ENCODE results near the gene LTBP2. TPM values are rescaled to one million over a fixed set of nuclear protein-coding genes. Genes with fewer than 3 reads are reported as not detected.

Gene LTBP2
- total and polyA plus RNA-seq, 2 of the 8 experiments (the other 6 are each of a cell fraction or from before 2014, with no cell fraction given), result 0.48 to 0.89 TPM

DNA sequence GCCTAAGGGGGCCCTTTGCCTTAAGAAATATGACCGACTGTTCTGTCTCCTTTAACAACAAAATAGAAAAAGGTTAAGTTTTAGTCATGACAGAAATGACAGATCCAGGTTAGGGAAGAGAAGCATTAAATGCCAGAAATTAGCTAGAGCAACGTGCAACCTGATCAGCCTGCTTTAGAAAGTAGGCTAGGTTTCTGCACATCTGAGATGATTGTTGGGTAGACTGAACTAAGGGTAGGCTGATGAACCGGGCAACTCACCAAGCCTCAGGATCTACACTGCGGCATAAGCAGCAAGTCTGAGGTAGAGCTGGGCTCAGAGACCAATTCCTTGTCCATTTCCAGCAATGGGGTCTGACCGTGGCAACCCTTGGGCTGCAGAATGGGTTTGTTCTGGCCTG, 148.3 kb downstream of the LTBP2 start:
- H4K91ac ChIP-seq (replicated peaks; ENCODE audit: insufficient read length, low read length), result no peak overlapping the region
- no peak overlapping the region for H2BK15ac ChIP-seq (ENCODE audit: low read length)
- H3K79me2 ChIP-seq (ENCODE audit: control insufficient read depth in 1 of 2, insufficient read depth in 2 of 2, low read length in 2 of 2), result no peaks in the 10 kb centered on the region
- H2AFZ ChIP-seq (ENCODE audit: low read length), result no peak overlapping the region
- H3K14ac ChIP-seq (ENCODE audit: insufficient read length), result no peak overlapping the region
- FAIRE-seq, result no peak
- H4K8ac ChIP-seq (ENCODE audit: extremely low read depth, insufficient read depth, low read length), result no peak overlapping the region
- H4K20me1 ChIP-seq (replicated peaks in 1 of 2; ENCODE audit: control insufficient read depth in 1 of 2, insufficient read depth in 2 of 2, low read length in 2 of 2), result no peaks in the 10 kb centered on the region
- H3K56ac ChIP-seq (replicated peaks; ENCODE audit: insufficient read length, low read depth, low read length), result no peak overlapping the region
- H4K5ac ChIP-seq (ENCODE audit: insufficient read length, low read depth, low read length), result no peak overlapping the region
- H3K4ac ChIP-seq (replicated peaks; ENCODE audit: insufficient read length, low read depth, low read length), result no peak overlapping the region
- no peaks in the 10 kb centered on the region for H3K36me3 ChIP-seq (ENCODE audit: control insufficient read depth in 2 of 4, insufficient read depth in 4 of 4, low read length in 3 of 4)
- no peak overlapping the region for H2BK20ac ChIP-seq (ENCODE audit: low read length)
- no peak overlapping the region for H2BK5ac ChIP-seq (ENCODE audit: low read depth, low read length)
- no peaks in the 10 kb centered on the region for H3K79me1 ChIP-seq (ENCODE audit: low read depth, low read length)
- TF ChIP-seq, protein P1, sequence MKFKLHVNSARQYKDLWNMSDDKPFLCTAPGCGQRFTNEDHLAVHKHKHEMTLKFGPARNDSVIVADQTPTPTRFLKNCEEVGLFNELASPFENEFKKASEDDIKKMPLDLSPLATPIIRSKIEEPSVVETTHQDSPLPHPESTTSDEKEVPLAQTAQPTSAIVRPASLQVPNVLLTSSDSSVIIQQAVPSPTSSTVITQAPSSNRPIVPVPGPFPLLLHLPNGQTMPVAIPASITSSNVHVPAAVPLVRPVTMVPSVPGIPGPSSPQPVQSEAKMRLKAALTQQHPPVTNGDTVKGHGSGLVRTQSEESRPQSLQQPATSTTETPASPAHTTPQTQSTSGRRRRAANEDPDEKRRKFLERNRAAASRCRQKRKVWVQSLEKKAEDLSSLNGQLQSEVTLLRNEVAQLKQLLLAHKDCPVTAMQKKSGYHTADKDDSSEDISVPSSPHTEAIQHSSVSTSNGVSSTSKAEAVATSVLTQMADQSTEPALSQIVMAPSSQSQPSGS (IDR thresholded peaks at IDR 0.05; ENCODE audit: low read length), result no peak
- no peak for TF ChIP-seq PHF8 (conservative IDR thresholded peaks at IDR 0.05; ENCODE audit: low read depth, low read length)
- no peak for TF ChIP-seq BRCA1 (IDR thresholded peaks at IDR 0.05; ENCODE audit: low read depth, low read length)
- no peak for TF ChIP-seq RBBP5 (IDR thresholded peaks at IDR 0.05; ENCODE audit: borderline replicate concordance, low read depth, low read length)
- no peak for TF ChIP-seq RNF2 (IDR thresholded peaks at IDR 0.05; ENCODE audit: borderline replicate concordance, low read depth, low read length, missing control alignments, poor library complexity, severe bottlenecking)
- ChIA-PET POLR2A (ENCODE audit: partially characterized antibody) (interaction anchor here (0.6 to 1.3 kb wide), 6 partner anchors 13 to 114 kb away, joined by 3 to 4 read pairs (median 3); no protein-coding TSS in a partner anchor), CTCF (ENCODE audit: partially characterized antibody) (interaction anchor here (0.5 to 18.2 kb wide), 9 partner anchors 14 to 1410 kb away, joined by 3 to 181 read pairs (median 3); no protein-coding TSS in a partner anchor)
- no peak overlapping the region for H2AK5ac ChIP-seq (ENCODE audit: low read depth, low read length)
- H3K4me1 ChIP-seq (replicated peaks in 1 of 4; ENCODE audit: control insufficient read depth in 3 of 4, insufficient read depth in 4 of 4, low read length in 3 of 4), result peaks cover 0 to 3% (median 1%) of the 10 kb centered on the region in 4 experiments; a peak in 5 of 7 replicates
- no peak overlapping the region for H3K9ac ChIP-seq (replicated peaks in 1 of 4; ENCODE audit: extremely low read depth in 1 of 4, low read depth in 3 of 4, low read length in 3 of 4)
- no peak overlapping the region for H3K4me3 ChIP-seq (ENCODE audit: extremely low read depth in 1 of 4, insufficient read depth in 2 of 4, low read depth in 3 of 4, low read length in 4 of 4)
- H3K27ac ChIP-seq (ENCODE audit: low read depth, low read length), result no peak overlapping the region
- H2BK120ac ChIP-seq (replicated peaks; ENCODE audit: low read depth, low read length), result no peak overlapping the region
- WGBS, 2 experiments (ENCODE audit: extremely low coverage in 1 of 2, insufficient coverage in 1 of 2, insufficient read length in 1 of 2, insufficient replicate concordance in 2 of 2, low coverage in 1 of 2, low lambda C conversion rate in 2 of 2, missing lambda C conversion rate in 1 of 2), result 91% methylated on average over 5 of the region's 5 CpGs; no CpG with 5 or more reads in 1 of the 2 experiments
- no peaks in the 10 kb centered on the region for H3K23me2 ChIP-seq (ENCODE audit: low read depth, low read length)
- no peak overlapping the region for H2BK12ac ChIP-seq (ENCODE audit: low read depth, low read length)
- H3K9me3 ChIP-seq (ENCODE audit: insufficient read depth in 2 of 2, low read depth in 1 of 2, low read length in 1 of 2), result no peaks in the 10 kb centered on the region
- DNase-seq (ENCODE audit: low read depth in 1 of 2, low spot score in 2 of 2), result peak in 1 of 2 experiments; percentile 1
- H3K4me2 ChIP-seq (ENCODE audit: insufficient read depth in 1 of 2, low read depth in 2 of 2, low read length in 2 of 2), result no peak overlapping the region
- no peaks in the 10 kb centered on the region for H3K27me3 ChIP-seq (replicated peaks in 1 of 4; ENCODE audit: control insufficient read depth in 3 of 4, extremely low read depth in 1 of 4, insufficient read depth in 3 of 4, low read length in 3 of 4)
- H3K23ac ChIP-seq (ENCODE audit: insufficient read length), result no peak overlapping the region
- H3K18ac ChIP-seq (ENCODE audit: extremely low read depth, low read length), result no peak overlapping the region

Data from H1 (cell line).